Stomach (tissue), 4 donors: ENCODE measurements around the gene SERPINF2.

Experiments
- CTCF ChIP-seq, 7 experiments: fragments of 450-650 bp in 4 of 7; fragments of 200-600 bp in 3 of 7; sonication (generic) in 3 of 7; IDR thresholded peaks; one replicate each; pipeline ENCODE4 v1.5.1; 2016 to 2019; ENCODE audit warnings: antibody characterized with exemption in 7 of 7, control low read depth in 2 of 7, mild to moderate bottlenecking in 1 of 7
- EP300 ChIP-seq: sonication (generic); formaldehyde crosslinking; IDR thresholded peaks from one replicate; pipeline ENCODE4 v1.6.1; 2017; ENCODE audit warnings: antibody characterized with exemption
- POLR2A ChIP-seq, 4 donors: fragments of 450-650 bp; IDR thresholded peaks; one replicate each; pipeline ENCODE4 v1.6.1; 2016; ENCODE audit warnings: antibody characterized with exemption in 4 of 4, control low read depth in 2 of 4, mild to moderate bottlenecking in 1 of 4, moderate library complexity in 1 of 4

DNA sequence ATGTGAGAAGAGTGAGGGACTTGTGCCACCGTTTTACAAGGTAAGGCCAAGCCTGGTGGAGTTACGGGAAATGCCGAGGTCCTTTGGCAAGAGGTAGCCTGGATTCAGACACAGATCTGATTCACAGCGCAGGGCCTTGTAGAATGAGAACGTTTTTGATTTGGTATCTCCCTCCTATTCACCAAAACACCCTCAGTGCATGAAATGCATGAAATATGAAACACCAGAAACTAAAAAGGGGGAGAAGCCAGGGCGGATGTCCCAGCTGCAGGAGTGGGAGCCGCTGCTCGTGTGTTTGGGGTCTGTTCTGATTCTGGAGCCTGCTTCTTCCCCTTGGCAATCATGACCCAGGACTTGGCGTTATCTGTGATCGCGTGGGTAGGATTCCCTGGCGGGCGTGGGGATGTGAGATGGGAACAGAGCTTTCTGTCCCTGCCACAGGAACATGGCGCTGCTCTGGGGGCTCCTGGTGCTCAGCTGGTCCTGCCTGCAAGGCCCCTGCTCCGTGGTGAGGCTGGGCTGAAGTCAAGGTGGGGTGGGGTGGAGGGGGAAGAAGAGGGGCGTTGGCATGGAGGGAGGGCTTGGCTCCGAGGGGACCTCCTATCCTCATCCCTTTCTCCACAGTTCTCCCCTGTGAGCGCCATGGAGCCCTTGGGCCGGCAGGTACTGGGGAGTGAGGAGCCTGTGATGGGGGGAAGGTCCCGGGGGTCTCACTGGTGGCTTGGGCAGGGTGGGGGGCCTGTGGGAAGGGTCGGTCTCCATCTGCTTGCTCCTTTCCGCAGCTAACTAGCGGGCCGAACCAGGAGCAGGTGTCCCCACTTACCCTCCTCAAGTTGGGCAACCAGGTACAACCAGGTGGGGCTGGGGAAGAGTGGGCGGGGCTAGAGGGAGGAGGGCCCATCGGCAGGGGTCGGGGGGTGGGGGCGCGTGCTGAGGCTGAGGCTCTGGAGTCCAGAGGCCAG lies 2.2 kb downstream of the SERPINF2 start:
- TF ChIP-seq CTCF (IDR thresholded peaks at IDR 0.05) = no peak
- no peak for TF ChIP-seq EP300
- TF ChIP-seq POLR2A (IDR thresholded peaks at IDR 0.05) = no peak
